ENCODE measurements around the gene MLLT3.

Gene MLLT3

GRCh38 chr9:20492772-20493171 lies 129.5 kb downstream of the MLLT3 start:
- Histone ChIP-seq H3K27ac (ENCODE audit: low read depth, low read length) (no peak overlapping the region), H3K4me1 (ENCODE audit: control insufficient read depth, insufficient read depth, low read length) (no peaks in the 10 kb centered on the region)

GRCh38 chr9:20491612-20492011 lies 130.7 kb downstream of the MLLT3 start:
- Histone ChIP-seq H3K9ac (ENCODE audit: low read length) (no peak overlapping the region), H3K27me3 (ENCODE audit: control insufficient read depth, insufficient read depth, low read length) (no peaks in the 10 kb centered on the region), H3K4me1 (ENCODE audit: control insufficient read depth, insufficient read depth, low read length) (no peaks in the 10 kb centered on the region), H3K27ac (ENCODE audit: low read depth, low read length) (no peak overlapping the region), H3K36me3 (ENCODE audit: control insufficient read depth, insufficient read depth, low read length) (no peaks in the 10 kb centered on the region), H3K4me3 (ENCODE audit: low read length) (no peak overlapping the region)

More at GRCh38 chr9:20492772-20493171, 129.5 kb downstream of the MLLT3 start:
- Histone ChIP-seq H3K36me3 (ENCODE audit: control insufficient read depth, insufficient read depth, low read length) (no peaks in the 10 kb centered on the region), H3K27me3 (ENCODE audit: control insufficient read depth, insufficient read depth, low read length) (no peaks in the 10 kb centered on the region), H3K9ac (ENCODE audit: low read length) (no peak overlapping the region), H3K4me3 (ENCODE audit: low read length) (no peak overlapping the region)

GRCh38 chr9:20490246-20490834 lies 132.0 kb downstream of the MLLT3 start:
- no peaks in the 10 kb centered on the region for H3K27me3 ChIP-seq (ENCODE audit: control insufficient read depth, insufficient read depth, low read length)
- H3K4me3 ChIP-seq (ENCODE audit: low read length) = no peak overlapping the region
- H3K9ac ChIP-seq (ENCODE audit: low read length) = no peak overlapping the region

DNA sequence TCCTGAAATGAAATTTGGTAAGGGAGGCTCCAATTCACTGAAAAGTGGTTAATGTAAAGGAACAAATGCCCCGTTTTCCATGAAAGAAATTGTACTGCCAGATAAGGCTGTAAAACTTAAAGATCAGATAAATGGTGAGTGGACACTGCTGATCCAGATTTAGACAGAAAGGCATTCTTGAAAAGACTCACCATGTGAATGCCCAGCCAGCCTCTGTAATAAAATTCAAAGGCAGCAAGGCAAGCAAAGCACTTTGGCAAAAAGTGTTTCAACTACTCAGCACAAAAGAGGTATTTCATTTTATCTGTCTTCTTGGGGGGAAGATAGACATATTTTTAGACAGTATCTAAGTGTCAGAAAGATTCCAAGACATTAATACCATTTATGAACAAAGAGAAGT lies 133.6 kb downstream of the MLLT3 start:
- Histone ChIP-seq H3K4me3 (ENCODE audit: low read length) (no peak overlapping the region), H3K36me3 (ENCODE audit: control insufficient read depth, insufficient read depth, low read length) (no peaks in the 10 kb centered on the region), H3K27me3 (ENCODE audit: control insufficient read depth, insufficient read depth, low read length) (no peaks in the 10 kb centered on the region), H3K9ac (ENCODE audit: low read length) (no peak overlapping the region), H3K27ac (ENCODE audit: low read depth, low read length) (no peak overlapping the region), H3K4me1 (ENCODE audit: control insufficient read depth, insufficient read depth, low read length) (no peaks in the 10 kb centered on the region)

More at GRCh38 chr9:20490246-20490834, 132.0 kb downstream of the MLLT3 start:
- Histone ChIP-seq H3K4me1 (ENCODE audit: control insufficient read depth, insufficient read depth, low read length) (no peaks in the 10 kb centered on the region), H3K27ac (ENCODE audit: low read depth, low read length) (no peak overlapping the region), H3K36me3 (ENCODE audit: control insufficient read depth, insufficient read depth, low read length) (no peaks in the 10 kb centered on the region)

- H3K27ac ChIP-seq (ENCODE audit: low read depth, low read length) = no peak overlapping the region
- H3K4me3 ChIP-seq (ENCODE audit: low read length) = no peak overlapping the region
- no peaks in the 10 kb centered on the region for H3K36me3 ChIP-seq (ENCODE audit: control insufficient read depth, insufficient read depth, low read length)
- no peaks in the 10 kb centered on the region for H3K4me1 ChIP-seq (ENCODE audit: control insufficient read depth, insufficient read depth, low read length)
- H3K9ac ChIP-seq (ENCODE audit: low read length) = no peak overlapping the region
- no peaks in the 10 kb centered on the region for H3K27me3 ChIP-seq (ENCODE audit: control insufficient read depth, insufficient read depth, low read length)
Measured at GRCh38 chr9:20486552-20486951, 135.7 kb downstream of the MLLT3 start.

DNA sequence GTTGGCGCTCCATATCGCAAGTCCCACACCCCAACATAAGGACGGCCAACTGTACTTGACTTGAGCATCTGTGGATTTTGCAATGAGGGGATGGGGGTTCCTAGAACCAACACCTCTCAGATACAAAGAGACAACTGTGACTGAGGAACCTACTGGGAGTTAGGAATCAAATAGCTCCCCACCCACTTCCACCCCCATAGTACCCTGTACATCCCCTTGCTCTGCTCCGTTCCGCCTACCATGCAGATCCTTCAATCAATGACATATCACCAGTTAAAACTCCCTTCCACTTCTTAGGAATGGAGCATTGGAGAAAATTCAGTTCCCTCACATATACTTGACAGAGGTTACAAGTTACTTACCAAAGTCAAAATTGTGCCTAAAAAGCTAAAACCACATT lies 140.9 kb downstream of the MLLT3 start:
- Histone ChIP-seq H3K27ac (ENCODE audit: low read depth, low read length) (no peak overlapping the region), H3K27me3 (ENCODE audit: control insufficient read depth, insufficient read depth, low read length) (no peaks in the 10 kb centered on the region), H3K9ac (ENCODE audit: low read length) (no peak overlapping the region), H3K4me1 (ENCODE audit: control insufficient read depth, insufficient read depth, low read length) (peaks cover 10% of the 10 kb centered on the region), H3K36me3 (ENCODE audit: control insufficient read depth, insufficient read depth, low read length) (no peaks in the 10 kb centered on the region), H3K4me3 (ENCODE audit: low read length) (no peak overlapping the region)

- Histone ChIP-seq H3K4me3 (ENCODE audit: low read length) (no peak overlapping the region), H3K36me3 (ENCODE audit: control insufficient read depth, insufficient read depth, low read length) (no peaks in the 10 kb centered on the region), H3K27ac (ENCODE audit: low read depth, low read length) (no peak overlapping the region), H3K27me3 (ENCODE audit: control insufficient read depth, insufficient read depth, low read length) (no peaks in the 10 kb centered on the region), H3K4me1 (ENCODE audit: control insufficient read depth, insufficient read depth, low read length) (peaks cover 10% of the 10 kb centered on the region), H3K9ac (ENCODE audit: low read length) (no peak overlapping the region)
Measured at GRCh38 chr9:20480249-20480648, 142.1 kb downstream of the MLLT3 start.

GRCh38 chr9:20479419-20480155 lies 142.7 kb downstream of the MLLT3 start:
- H3K4me3 ChIP-seq (ENCODE audit: low read length) = no peak overlapping the region
- no peaks in the 10 kb centered on the region for H3K36me3 ChIP-seq (ENCODE audit: control insufficient read depth, insufficient read depth, low read length)
- no peak overlapping the region for H3K27ac ChIP-seq (ENCODE audit: low read depth, low read length)
- H3K9ac ChIP-seq (ENCODE audit: low read length) = no peak overlapping the region
- H3K27me3 ChIP-seq (ENCODE audit: control insufficient read depth, insufficient read depth, low read length) = no peaks in the 10 kb centered on the region
- peaks cover 10% of the 10 kb centered on the region for H3K4me1 ChIP-seq (ENCODE audit: control insufficient read depth, insufficient read depth, low read length)

GRCh38 chr9:20478786-20479185 lies 143.5 kb downstream of the MLLT3 start:
- peaks cover 11% of the 10 kb centered on the region for H3K4me1 ChIP-seq (ENCODE audit: control insufficient read depth, insufficient read depth, low read length)
- no peaks in the 10 kb centered on the region for H3K36me3 ChIP-seq (ENCODE audit: control insufficient read depth, insufficient read depth, low read length)
- H3K4me3 ChIP-seq (ENCODE audit: low read length) = no peak overlapping the region
- no peaks in the 10 kb centered on the region for H3K27me3 ChIP-seq (ENCODE audit: control insufficient read depth, insufficient read depth, low read length)
- no peak overlapping the region for H3K27ac ChIP-seq (ENCODE audit: low read depth, low read length)
- no peak overlapping the region for H3K9ac ChIP-seq (ENCODE audit: low read length)

DNA sequence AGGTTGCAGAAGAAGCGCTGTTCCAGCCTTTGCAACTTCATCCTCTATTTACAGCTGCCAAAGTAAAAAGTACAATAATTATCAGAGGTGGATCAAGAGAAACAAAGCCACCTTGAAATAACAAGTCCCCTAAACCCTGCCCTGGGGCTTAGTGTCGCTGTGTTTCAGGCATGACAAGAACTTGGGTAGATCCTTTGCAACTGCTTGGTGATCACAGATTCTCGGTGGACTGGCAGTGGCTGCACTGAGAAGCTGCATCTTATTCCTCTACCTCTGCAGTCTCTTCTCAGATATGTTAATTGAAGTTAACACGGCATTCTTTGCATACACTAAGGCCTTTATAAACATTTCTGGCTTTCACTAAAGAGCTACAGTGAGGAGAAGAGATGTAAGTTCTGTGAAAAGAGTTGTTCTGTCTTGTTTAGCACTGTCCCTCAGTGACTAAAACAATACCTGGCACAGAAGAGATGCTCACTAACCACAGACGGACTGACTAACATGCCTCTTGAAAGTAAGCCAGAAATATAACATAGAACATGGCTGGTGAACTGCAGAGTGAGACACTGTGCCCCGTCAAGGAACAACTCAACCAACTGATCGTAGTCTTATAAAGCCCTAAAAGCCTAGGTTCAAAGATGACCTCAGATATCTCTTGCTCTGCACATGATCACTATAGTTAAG lies 144.2 kb downstream of the MLLT3 start:
- H3K4me1 ChIP-seq (ENCODE audit: control insufficient read depth, insufficient read depth, low read length) = peaks cover 15% of the 10 kb centered on the region
- H3K9ac ChIP-seq (ENCODE audit: low read length) = no peak overlapping the region
- H3K27ac ChIP-seq (ENCODE audit: low read depth, low read length) = no peak overlapping the region
- H3K36me3 ChIP-seq (ENCODE audit: control insufficient read depth, insufficient read depth, low read length) = no peaks in the 10 kb centered on the region
- H3K4me3 ChIP-seq (ENCODE audit: low read length) = no peak overlapping the region
- no peaks in the 10 kb centered on the region for H3K27me3 ChIP-seq (ENCODE audit: control insufficient read depth, insufficient read depth, low read length)

DNA sequence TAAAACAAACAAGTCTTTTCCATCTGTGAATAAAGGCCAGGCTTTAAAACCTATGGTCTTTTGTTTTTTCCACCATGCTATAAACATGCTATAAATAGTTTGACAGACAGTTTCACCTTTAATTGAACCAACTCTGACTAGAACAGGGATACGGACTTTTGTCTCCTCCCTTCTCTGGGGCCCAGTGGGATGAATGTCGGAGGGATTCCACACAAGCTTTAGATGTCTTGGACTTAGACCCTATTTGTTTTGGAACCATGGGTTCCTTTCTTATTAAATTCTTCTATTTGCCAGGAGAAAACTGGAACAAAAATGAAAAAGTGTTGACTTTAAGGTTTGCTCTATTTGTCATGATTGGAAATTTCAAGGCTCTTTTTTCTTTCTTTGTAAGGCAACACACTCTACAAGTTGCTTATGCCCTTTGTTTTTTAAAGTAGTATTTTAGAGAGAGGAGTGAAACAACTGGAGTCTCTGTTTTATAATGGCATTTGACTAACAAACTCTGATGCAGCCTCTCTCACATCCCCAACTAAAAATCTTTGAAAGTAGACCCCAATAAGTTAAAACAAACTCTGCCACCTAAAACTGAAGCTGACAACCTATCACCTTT lies 145.3 kb downstream of the MLLT3 start:
- H3K9ac ChIP-seq (ENCODE audit: low read length) = no peak overlapping the region
- no peaks in the 10 kb centered on the region for H3K27me3 ChIP-seq (ENCODE audit: control insufficient read depth, insufficient read depth, low read length)
- H3K4me1 ChIP-seq (ENCODE audit: control insufficient read depth, insufficient read depth, low read length) = peaks cover 18% of the 10 kb centered on the region
- no peaks in the 10 kb centered on the region for H3K36me3 ChIP-seq (ENCODE audit: control insufficient read depth, insufficient read depth, low read length)
- H3K4me3 ChIP-seq (ENCODE audit: low read length) = no peak overlapping the region
- no peak overlapping the region for H3K27ac ChIP-seq (ENCODE audit: low read depth, low read length)

DNA sequence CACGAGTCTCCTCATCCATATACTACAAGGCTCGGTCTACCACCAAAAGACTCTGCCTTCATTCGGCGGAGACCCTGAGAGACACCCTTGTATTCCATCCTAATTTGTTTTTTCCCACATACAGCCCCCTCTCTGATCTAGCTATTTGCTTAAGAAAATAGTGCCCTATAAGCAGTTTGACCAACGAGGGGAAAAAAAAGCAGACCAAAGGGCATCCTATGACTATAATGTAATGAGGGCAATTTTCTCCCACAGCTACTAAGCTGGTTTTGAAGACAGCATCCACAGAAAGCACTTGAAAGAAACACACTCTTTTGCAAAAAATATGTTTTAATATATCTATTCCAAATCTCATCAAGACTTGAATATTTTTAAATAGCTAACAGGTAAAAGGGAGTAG lies 147.8 kb downstream of the MLLT3 start:
- H3K9ac ChIP-seq (ENCODE audit: low read length) = no peak overlapping the region
- peaks cover 18% of the 10 kb centered on the region for H3K4me1 ChIP-seq (ENCODE audit: control insufficient read depth, insufficient read depth, low read length)
- no peaks in the 10 kb centered on the region for H3K27me3 ChIP-seq (ENCODE audit: control insufficient read depth, insufficient read depth, low read length)
- no peaks in the 10 kb centered on the region for H3K36me3 ChIP-seq (ENCODE audit: control insufficient read depth, insufficient read depth, low read length)
- H3K4me3 ChIP-seq (ENCODE audit: low read length) = no peak overlapping the region
- no peak overlapping the region for H3K27ac ChIP-seq (ENCODE audit: low read depth, low read length)
